Activated CD8-positive, alpha-beta T cell treated with anti-CD3 and anti-CD28 coated beads, Interleukin-2, amount 10 ng/mL, durations not matched to agents 7 days and 5 days (primary cell): ENCODE data around the gene CISD1. TPM values are rescaled to one million over a fixed set of nuclear protein-coding genes. Genes with fewer than 3 reads are reported as not detected.

Experiments used
- ATAC-seq: fragments of 150-1000 bp; cut with Tn5 transposase; one replicate; pipeline ENCODE4 v1.10.0; 2021; ENCODE audit warnings: moderate library complexity
- CTCF ChIA-PET: fragments of 350-600 bp; sonication (Branson Sonifier 250); formaldehyde crosslinking; loops from one replicate; lab custom pipeline; 2021; ENCODE audit warnings: antibody characterized with exemption; lab: Charles Lee
- POLR2A ChIA-PET: fragments of 350-600 bp; sonication (Branson Sonifier 250); formaldehyde crosslinking; loops from one replicate; lab custom pipeline; 2021; ENCODE audit warnings: antibody characterized with exemption; lab: Charles Lee
- DNase-seq: peaks from one replicate; pipeline ENCODE4 v3.0.0-alpha.2; 2020
- H3K27ac Mint-ChIP-seq: one replicate; pipeline ENCODE4 v1.8.0; 2021; ENCODE audit warnings: mild to moderate bottlenecking, mixed read lengths
- H3K27me3 Mint-ChIP-seq: one replicate; pipeline ENCODE4 v1.8.0; 2021; ENCODE audit warnings: low read depth, mixed read lengths
- H3K36me3 Mint-ChIP-seq: one replicate; pipeline ENCODE4 v1.8.0; 2021; ENCODE audit warnings: low read depth, mixed read lengths
- H3K4me1 Mint-ChIP-seq: one replicate; pipeline ENCODE4 v1.8.0; 2021; ENCODE audit warnings: low read depth, mixed read lengths
- H3K4me3 Mint-ChIP-seq: one replicate; pipeline ENCODE4 v1.8.0; 2021; ENCODE audit warnings: mild to moderate bottlenecking, mixed read lengths
- H3K9me3 Mint-ChIP-seq: one replicate; pipeline ENCODE4 v1.8.0; 2022; ENCODE audit warnings: mixed read lengths; ENCODE audit not compliant: insufficient read depth
- total RNA-seq, 2 experiments: library from RNA; stranded (reverse); gene quantifications; one replicate each; pipeline ENCODE4 v1.2.3, GENCODE V29; 2021

CISD1 gene
- total RNA-seq, 2 experiments from 2014 or later: 40.3 to 40.9 TPM

DNA sequence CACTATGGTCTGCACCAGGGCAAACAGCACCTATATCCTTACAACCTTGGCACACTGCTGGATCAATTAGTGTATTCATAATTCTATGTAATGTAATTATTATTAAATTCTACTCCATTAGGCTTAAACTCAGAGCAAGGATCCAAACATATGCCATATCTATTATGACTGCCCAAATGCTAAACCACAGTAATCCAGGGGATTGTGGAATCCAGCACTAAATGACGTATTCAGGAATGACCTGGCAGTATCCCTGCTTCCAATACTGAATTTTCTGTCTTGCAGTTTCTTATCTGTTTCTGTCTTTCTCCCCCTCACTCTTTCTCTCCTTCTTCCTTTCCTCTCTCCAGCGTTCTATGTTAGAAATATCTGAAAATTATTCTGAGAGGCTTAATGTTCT is 49.4 kb downstream of the CISD1 start:
- peaks cover 12% of the 10 kb centered on the region for H3K27me3 Mint-ChIP-seq
- POLR2A ChIA-PET: no interaction called here

DNA sequence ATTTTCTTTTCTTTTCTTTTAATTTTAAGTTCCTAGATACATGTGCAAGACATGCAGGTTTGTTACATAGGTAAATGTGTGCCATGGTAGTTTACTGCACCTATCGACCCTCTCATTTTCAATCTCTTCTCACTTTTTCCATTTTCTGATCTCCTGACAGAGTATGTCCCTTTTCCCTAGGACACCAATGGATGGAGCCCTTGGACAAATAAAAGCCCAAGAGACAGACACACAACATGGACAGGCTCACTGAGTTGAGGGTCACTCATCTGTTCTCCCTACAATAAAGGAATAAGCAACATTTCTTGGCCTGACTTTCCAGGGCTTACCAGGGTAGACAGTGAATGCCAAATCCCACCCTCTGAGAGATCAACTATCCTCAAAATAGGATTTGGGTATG is 50.6 kb downstream of the CISD1 start:
- Mint-ChIP-seq H3K4me1 (peaks cover 12% of the 10 kb centered on the region), H3K36me3 (no peaks in the 10 kb centered on the region), H3K4me3 (no peak overlapping the region), H3K27me3 (peaks cover 9% of the 10 kb centered on the region), H3K9me3 (no peaks in the 10 kb centered on the region), H3K27ac (no peak overlapping the region)
- ChIA-PET CTCF (no interaction called here), POLR2A (no interaction called here)
- ATAC-seq (no peak), DNase-seq (no peak)

More for the DNA sequence above, 49.4 kb downstream of the CISD1 start:
- Mint-ChIP-seq H3K27ac (no peak overlapping the region), H3K9me3 (no peaks in the 10 kb centered on the region), H3K4me1 (peaks cover 12% of the 10 kb centered on the region), H3K4me3 (no peak overlapping the region), H3K36me3 (no peaks in the 10 kb centered on the region)
- CTCF ChIA-PET: no interaction called here
- no peak for ATAC-seq
- DNase-seq: no peak

DNA sequence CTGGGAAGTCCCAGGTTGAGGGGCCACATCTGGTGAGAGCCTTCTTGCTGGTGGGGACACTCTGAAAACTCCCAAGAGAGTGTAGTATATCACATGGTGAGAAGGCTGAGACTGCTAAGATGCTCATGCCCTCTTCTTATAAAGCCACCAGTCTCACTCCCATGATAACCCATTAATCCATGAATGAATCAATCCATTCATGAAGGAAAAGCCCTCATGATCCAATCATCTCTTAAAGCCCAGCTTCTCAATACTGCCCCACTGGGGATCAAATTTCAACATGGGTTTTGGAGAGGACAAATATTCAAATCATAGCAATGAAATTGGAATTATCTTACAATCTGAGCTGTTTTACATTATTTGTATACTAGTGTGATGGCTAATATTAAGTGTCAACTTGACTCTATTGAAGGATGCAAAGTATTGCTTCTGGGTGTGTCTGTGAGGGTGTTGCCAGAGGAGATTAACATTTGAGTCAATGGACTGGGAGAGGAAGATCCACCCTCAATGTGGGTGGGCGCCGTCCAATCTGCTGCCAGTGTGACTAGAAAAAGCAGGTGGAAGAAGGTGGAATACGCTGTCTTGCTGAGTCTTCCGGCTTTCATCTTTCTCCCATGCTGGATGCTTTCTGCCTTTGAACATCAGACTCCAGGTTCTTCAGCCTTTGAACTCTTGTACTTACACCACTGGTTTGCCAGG is 51.5 kb downstream of the CISD1 start:
- ChIA-PET CTCF (no interaction called here), POLR2A (no interaction called here)
- Mint-ChIP-seq H3K27me3 (peaks cover 9% of the 10 kb centered on the region), H3K9me3 (no peaks in the 10 kb centered on the region), H3K27ac (no peak overlapping the region), H3K4me1 (peaks cover 12% of the 10 kb centered on the region), H3K4me3 (no peak overlapping the region), H3K36me3 (no peaks in the 10 kb centered on the region)
- ATAC-seq (no peak), DNase-seq (no peak)

DNA sequence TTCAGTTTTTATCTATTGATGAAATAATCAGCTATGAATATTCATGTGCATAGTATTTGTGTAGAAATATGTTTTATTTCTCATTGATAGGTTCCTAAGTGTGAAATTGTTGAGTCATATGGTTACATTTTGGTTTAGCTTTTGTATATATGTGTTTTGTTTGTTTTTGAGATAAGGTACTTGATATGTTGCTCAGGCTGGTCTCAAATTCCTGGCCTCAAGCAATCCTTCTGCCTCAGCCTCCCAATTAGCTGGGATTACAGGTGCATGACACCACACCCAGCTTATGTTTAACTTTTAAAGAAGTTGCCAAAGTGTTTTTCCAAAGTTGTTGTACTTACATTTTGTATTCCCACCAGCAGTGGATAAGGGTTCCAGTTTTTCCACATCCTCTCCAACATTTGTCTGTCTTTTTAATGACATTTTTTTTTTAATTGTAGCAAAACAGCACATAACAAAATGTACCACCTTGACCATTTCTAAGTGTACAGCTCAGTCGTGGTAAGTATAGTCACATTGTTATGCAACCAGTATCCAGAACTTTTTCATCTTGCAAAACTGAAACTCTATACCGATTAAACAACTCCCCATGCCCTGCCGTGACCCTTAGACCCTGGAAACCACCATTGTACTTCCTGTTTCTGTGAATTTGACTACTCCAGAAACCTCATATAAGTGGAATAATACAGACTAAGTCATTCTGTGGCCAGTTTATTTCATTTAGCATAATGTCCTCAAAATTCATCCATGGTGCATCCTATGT is 53.3 kb downstream of the CISD1 start:
- ChIA-PET CTCF (interaction anchor here (0.7 to 1.3 kb wide), 2 partner anchors 62 to 116 kb away, joined by 3 read pairs; no protein-coding TSS in a partner anchor), POLR2A (interaction anchor here (0.5 to 1.0 kb wide), 2 partner anchors 54 to 56 kb away, joined by 3 read pairs; partner anchors contain the start of gene CISD1)
- H3K36me3 Mint-ChIP-seq: no peaks in the 10 kb centered on the region
- no peak for ATAC-seq
- H3K4me3 Mint-ChIP-seq: peak overlapping the region; percentile 17
- no peak overlapping the region for H3K27ac Mint-ChIP-seq
- H3K4me1 Mint-ChIP-seq: peaks cover 12% of the 10 kb centered on the region
- DNase-seq: no peak
- H3K27me3 Mint-ChIP-seq: peaks cover 9% of the 10 kb centered on the region
- H3K9me3 Mint-ChIP-seq: no peaks in the 10 kb centered on the region

DNA sequence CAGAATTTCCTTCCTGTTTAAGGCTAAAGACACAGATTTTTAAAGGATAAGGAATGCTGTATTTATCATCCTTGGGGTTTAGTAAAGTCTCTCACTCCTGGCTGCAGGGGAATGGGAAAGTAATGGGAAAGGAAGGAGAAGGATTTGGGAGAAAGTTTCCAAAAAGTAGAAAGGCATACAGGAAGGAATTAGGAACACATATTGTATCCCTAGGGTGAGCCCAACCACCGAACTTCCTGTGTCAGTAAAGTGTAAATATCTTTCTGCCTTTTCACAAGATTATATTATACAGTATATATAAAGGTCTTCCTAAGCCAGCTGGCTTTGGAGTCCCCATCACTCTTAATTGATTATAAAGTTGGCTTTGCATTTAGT is 53.9 kb downstream of the CISD1 start:
- no peaks in the 10 kb centered on the region for H3K9me3 Mint-ChIP-seq
- ATAC-seq (no peak), DNase-seq (no peak)
- peaks cover 12% of the 10 kb centered on the region for H3K4me1 Mint-ChIP-seq
- no peak overlapping the region for H3K27ac Mint-ChIP-seq
- peaks cover 9% of the 10 kb centered on the region for H3K27me3 Mint-ChIP-seq
- H3K36me3 Mint-ChIP-seq: no peaks in the 10 kb centered on the region
- H3K4me3 Mint-ChIP-seq: no peak overlapping the region
- CTCF ChIA-PET: interaction anchor here (1.3 kb wide), 1 partner anchor 61 kb away, joined by 3 read pairs; no protein-coding TSS in a partner anchor
- POLR2A ChIA-PET: no interaction called here

DNA sequence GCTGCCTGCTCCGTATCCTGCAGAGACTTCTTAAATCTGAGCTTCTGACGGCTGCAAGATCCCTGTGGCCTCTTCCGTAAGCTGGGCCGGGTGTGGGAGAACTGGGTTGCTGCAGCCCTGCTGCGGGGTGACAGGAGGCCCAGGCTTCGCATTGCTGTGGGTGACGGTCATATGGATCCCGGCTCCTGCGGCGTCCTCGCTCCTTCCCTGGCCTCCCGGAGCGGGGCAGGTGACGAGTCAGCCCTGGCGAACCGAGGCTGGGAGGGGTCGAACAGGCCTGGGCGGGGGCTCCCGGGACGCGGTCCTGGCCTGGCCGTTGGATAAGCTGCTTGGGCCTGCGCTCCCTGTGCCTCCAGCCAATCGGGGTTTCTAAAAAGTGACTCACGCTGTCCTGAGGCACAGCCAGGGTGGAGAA is 58.0 kb downstream of the CISD1 start:
- CTCF ChIA-PET: no interaction called here
- Mint-ChIP-seq H3K4me1 (peaks cover 12% of the 10 kb centered on the region), H3K9me3 (no peaks in the 10 kb centered on the region), H3K27ac (no peak overlapping the region), H3K4me3 (no peak overlapping the region), H3K27me3 (peaks cover 11% of the 10 kb centered on the region), H3K36me3 (no peaks in the 10 kb centered on the region)
- POLR2A ChIA-PET: no interaction called here
- ATAC-seq: no peak
- DNase-seq: no peak

DNA sequence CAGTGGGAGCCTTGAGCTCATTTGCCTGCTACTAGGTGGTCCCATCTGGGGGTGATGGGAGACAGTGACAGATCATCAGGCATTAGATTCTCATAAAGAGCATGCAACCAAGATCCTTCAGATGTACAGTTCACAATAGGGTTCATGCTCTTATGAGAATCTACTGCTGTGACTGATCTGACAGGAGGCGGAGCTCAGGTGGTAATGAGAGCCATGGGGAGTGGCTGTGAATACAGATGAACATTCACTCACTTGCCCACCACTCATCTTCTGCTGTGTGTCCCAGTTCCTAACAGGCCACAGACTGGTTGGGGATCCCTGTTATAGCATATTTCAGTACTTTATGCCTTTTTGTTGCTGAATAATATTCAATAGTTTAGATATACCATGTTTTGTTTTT is 59.3 kb downstream of the CISD1 start:
- ATAC-seq: no peak
- ChIA-PET POLR2A (no interaction called here), CTCF (no interaction called here)
- Mint-ChIP-seq H3K4me1 (peaks cover under 1% of the 10 kb centered on the region), H3K27ac (no peak overlapping the region), H3K9me3 (no peaks in the 10 kb centered on the region), H3K36me3 (no peaks in the 10 kb centered on the region), H3K27me3 (peaks cover 18% of the 10 kb centered on the region), H3K4me3 (no peak overlapping the region)
- no peak for DNase-seq

DNA sequence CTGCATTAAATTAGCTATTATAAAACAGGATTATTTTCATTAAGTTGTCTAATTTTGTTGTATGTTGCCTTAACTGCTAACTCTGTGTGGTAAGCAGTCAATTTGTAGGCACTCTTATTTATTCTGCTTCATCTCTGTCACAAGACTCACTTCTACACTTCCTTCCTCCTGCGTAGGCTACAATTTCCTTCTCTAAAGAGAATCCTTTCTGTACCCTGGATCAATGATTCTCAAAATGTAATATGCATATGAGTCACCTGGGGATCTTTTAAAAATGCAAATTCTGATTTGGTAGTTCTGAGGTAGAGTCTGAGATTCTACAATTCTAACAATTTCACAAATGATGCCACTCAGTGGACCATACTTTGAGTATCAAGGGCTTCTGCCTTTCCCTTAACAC is 61.5 kb downstream of the CISD1 start:
- ChIA-PET CTCF (no interaction called here), POLR2A (no interaction called here)
- Mint-ChIP-seq H3K4me3 (no peak overlapping the region), H3K27me3 (peaks cover 18% of the 10 kb centered on the region), H3K4me1 (peaks cover 7% of the 10 kb centered on the region), H3K9me3 (no peaks in the 10 kb centered on the region), H3K27ac (no peak overlapping the region), H3K36me3 (peaks cover under 1% of the 10 kb centered on the region)
- ATAC-seq: no peak
- no peak for DNase-seq

DNA sequence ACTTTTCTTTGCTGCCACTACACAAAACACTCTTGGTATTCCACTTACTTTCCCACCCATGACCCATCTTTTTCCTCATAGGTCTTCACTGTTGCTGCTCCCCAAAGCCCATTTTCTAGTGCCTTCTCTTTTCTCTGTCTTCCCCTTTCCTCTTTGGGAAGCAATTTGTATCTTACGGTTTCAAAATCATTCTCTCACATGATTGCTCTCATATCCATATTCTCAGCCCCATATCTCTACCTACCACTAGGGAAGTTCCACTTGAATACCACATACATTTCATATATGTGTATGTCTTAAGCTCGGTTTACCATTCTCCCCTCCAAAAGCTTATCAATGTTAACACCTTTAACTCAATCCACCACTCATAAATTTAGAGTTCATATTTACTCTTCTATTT is 62.7 kb downstream of the CISD1 start:
- ChIA-PET POLR2A (no interaction called here), CTCF (no interaction called here)
- Mint-ChIP-seq H3K27ac (no peak overlapping the region), H3K36me3 (peaks cover 3% of the 10 kb centered on the region), H3K9me3 (no peaks in the 10 kb centered on the region), H3K4me3 (no peak overlapping the region), H3K4me1 (peaks cover 18% of the 10 kb centered on the region), H3K27me3 (peaks cover 18% of the 10 kb centered on the region)
- ATAC-seq: no peak
- no peak for DNase-seq

DNA sequence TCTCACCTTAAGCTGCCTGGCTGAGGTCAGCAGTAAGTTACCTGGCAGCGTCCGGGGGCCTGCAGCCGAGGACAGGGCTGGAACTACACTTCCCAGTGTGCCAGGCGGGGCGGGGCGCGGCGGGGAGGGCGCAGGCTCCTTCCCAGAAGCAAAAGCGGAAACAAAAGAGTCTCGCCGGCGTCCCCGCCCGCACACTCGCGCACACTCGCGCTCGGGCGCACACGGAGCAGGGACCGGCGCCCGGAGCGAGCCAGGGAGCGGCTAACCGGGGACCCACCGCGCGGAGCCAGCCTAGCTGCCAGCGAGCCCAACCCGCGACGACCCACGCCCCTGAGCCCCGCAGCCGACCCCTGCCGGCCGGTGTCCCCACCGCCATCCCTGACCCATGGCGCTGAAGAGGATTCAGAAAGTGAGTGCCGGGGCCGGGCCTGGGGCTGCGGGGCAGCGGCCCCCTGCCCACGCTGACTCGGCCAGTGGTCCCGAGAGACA is 65.9 kb downstream of the CISD1 start, which contains the start of gene UBE2D1:
Gene UBE2D1, plus strand, starts transcription at position 190 of the 489 bp plus-strand sequence. Its CDS starts 196 bp downstream, at position 386.
- peak within 1 kb of the TSS; percentile 88 for H3K4me3 Mint-ChIP-seq
- H3K27ac Mint-ChIP-seq: peak within 1 kb of the TSS; percentile 49
- POLR2A ChIA-PET: interaction anchor here (1.2 to 2.1 kb wide), 2 partner anchors 10 to 51 kb away, joined by 4 to 8 read pairs; partner anchors contain the start of gene TFAM
- CTCF ChIA-PET: no interaction called here
- no peaks in the 10 kb centered on the region for H3K9me3 Mint-ChIP-seq
- H3K36me3 Mint-ChIP-seq: peaks cover 9% of the 10 kb centered on the region
- ATAC-seq (peak; percentile 96), DNase-seq (peak; percentile 85)
- H3K27me3 Mint-ChIP-seq: peaks cover 18% of the 10 kb centered on the region
- H3K4me1 Mint-ChIP-seq: peaks cover 25% of the 10 kb centered on the region

DNA sequence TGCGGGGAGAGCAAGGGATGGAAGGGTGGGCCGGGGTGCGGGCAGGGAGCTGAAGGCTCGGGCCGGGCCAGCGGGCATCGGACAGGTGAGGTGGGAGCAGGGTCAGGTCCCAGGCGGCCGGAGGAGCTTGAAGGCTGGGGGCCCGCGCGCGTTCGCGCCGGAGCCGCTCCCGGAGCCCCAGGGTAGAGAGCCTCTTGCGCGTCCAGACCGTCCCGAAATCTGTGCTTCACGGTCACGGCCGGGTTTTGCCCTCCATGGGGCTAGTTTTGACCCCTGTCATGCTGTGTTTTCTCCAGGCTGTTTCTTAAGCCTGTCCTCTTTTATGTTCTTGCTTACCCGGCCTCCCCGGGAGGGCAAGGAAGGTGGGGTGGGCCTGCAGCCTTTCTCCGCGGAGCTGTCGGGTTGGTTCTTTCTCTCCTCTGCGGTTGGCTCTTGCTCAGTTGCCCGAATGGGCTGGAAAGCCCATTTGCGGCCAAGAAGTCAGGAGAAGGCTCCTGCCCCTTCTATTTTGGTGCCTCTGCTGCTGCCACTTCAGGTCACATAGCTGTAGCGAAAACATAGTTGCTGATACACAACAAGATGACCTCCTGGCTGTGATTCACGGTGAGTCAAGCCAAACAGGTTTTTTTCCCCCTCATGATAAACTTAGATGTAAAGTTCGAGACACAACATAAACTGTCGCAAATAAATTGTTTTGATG is 66.5 kb downstream of the CISD1 start:
- ChIA-PET POLR2A (interaction anchor here (0.5 to 2.1 kb wide), 4 partner anchors 9 to 50 kb away, joined by 3 to 8 read pairs (median 4); partner anchors contain the start of gene TFAM), CTCF (interaction anchor here (1.4 kb wide), 1 partner anchor 36 kb away, joined by 3 read pairs; no protein-coding TSS in a partner anchor)
- DNase-seq (no peak), ATAC-seq (peak; percentile 49)
- Mint-ChIP-seq H3K4me3 (peak overlapping the region; percentile 88), H3K36me3 (peaks cover 10% of the 10 kb centered on the region), H3K27ac (peak overlapping the region; percentile 49), H3K9me3 (no peaks in the 10 kb centered on the region), H3K4me1 (peaks cover 26% of the 10 kb centered on the region), H3K27me3 (peaks cover 16% of the 10 kb centered on the region)
